ENCODE measurements around the gene EPN3.

Gene EPN3

DNA sequence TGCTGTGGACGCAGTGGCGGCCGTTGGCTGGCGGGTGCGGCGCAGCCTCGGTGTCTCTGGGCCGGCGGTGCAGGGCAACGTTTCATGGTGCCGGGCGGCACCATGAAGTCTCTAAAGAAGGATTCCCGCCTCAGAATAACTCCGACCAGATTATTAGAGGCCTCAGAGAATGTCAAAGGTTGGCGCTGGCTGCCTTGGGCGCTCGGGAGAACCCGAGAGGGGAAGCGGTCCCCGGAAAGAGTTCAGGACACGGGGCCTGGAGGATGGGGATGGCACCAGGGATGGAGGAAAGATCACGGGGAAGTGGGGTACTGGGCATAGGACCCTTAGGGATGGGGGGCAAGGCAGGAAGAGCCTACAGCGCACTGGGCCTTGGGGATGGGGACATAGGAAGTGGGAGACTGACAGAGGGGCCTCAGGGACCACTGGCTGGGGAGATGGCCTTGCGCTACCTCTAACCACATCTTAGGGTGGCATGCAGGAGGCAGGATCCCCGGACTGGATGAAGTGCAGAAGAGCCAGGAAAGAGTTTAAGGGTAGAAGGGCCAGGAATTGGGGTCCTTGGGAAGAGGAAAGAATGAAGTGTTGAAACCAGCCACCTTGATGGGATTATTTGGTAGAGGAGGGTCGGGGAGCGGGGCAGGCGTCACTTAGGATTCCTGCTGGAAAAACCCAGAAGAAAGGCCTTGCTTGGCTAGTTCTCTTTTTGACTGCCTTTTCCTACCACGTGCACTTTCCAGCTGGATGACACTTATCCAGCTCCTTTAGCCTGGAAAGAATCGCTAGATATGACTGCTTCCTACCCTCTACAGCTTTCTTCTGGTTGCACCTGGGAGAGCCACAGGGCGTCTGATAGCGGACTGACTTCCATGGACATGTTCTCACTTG lies 23.7 kb upstream of the EPN3 start:
- peak overlapping the region; percentile 43 for H3K4me3 ChIP-seq (ENCODE audit: low read depth, low read length)
- in situ Hi-C loops (cut with HindIII; ENCODE audit: low sequenced_read_pairs): no loop called here
- no peak for TF ChIP-seq CTCF (IDR thresholded peaks at IDR 0.05; ENCODE audit: low read depth, low read length)
- no peak for DNase-seq (ENCODE audit: low read depth, low spot score)

GRCh38 chr17:50511058-50511457 lies 21.5 kb upstream of the EPN3 start:
- in situ Hi-C loops (cut with HindIII; ENCODE audit: low sequenced_read_pairs): no loop called here
- DNase-seq (ENCODE audit: low read depth, low spot score): no peak
- no peak for TF ChIP-seq CTCF (IDR thresholded peaks at IDR 0.05; ENCODE audit: low read depth, low read length)
- H3K4me3 ChIP-seq (ENCODE audit: low read depth, low read length): no peak overlapping the region

DNA sequence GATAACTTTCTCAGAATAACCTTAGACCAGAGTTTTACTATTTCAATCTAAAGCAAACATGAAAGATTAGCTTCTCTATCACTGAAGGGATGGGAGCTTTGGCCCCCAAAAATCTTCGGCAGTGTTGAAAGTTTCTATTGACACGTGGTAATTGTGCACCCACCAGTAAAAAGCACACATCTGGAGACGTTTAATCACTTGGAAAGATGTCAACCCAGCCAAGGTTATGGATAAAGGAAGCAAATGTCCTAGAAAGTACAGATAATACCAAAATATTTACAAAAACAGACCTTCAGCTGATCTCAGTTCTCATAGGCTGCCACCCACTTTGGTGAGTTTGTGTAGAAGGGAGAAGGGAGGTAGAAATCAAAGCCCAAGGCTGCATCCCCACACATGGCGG lies 19.0 kb upstream of the EPN3 start:
- no peak for TF ChIP-seq CTCF (IDR thresholded peaks at IDR 0.05; ENCODE audit: low read depth, low read length)
- in situ Hi-C loops (cut with HindIII; ENCODE audit: low sequenced_read_pairs): no loop called here
- H3K4me3 ChIP-seq (ENCODE audit: low read depth, low read length): no peak overlapping the region
- DNase-seq (ENCODE audit: low read depth, low spot score): no peak

DNA sequence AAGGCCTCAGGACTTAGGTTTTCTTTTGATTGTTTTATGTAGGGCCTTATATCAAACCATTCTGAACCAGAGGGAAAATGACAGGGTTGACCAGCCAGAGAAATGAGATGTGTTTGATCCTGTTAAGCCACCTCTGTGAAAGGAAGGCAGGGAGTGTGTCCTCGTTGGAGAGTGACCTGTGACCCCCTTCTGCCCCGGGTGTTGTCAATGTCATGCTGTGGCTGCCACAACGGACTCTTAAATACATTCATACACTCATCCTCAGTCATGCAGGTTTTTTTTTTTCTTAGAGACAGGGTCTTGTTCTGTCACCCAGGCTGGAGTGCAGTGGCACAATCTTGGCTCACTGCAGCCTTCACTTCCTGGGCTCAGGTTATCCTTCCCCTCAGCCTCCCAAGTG lies 18.1 kb upstream of the EPN3 start:
- no peak for DNase-seq (ENCODE audit: low read depth, low spot score)
- no peak overlapping the region for H3K4me3 ChIP-seq (ENCODE audit: low read depth, low read length)
- in situ Hi-C loops (cut with HindIII; ENCODE audit: low sequenced_read_pairs): no loop called here
- no peak for TF ChIP-seq CTCF (IDR thresholded peaks at IDR 0.05; ENCODE audit: low read depth, low read length)

DNA sequence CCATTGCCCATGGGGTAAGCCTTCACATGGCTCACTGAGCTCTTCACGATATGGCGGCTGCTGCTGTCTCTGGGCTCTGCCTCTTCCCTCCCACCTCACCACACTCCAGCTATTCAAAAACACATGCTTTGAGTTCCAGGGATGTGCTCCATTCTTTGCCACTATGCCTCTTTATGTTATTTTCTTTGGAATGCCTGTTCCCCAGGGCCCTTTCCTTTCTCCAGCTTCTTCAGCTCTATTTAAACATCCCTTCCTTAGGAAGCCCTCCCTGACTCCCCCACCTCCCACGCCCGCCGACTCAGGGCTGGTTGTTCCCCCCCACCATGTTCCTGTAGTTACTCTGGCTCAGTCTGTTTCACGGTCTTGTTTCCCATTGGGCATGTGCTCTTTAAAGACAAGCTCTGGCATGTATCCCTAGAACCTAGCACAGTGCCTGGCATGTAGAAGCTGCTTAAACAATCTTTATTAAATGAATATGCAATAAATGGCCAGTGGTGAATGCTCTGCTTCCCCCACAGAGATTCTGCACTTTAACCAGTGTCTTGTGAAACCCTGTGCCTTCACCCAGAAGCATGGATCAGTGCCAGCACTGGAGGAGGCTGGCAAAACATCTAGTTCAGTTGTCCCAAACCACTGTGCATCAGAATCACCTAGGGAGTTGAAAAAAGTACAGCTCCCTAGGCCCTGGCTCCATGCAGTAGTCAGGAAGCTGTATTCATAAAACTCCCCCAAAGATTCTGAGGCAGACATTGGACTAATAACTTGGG lies 17.4 kb upstream of the EPN3 start:
- DNase-seq (ENCODE audit: low read depth, low spot score): peak; percentile 29
- in situ Hi-C loops (cut with HindIII; ENCODE audit: low sequenced_read_pairs): no loop called here
- no peak overlapping the region for H3K4me3 ChIP-seq (ENCODE audit: low read depth, low read length)
- TF ChIP-seq CTCF (IDR thresholded peaks at IDR 0.05; ENCODE audit: low read depth, low read length): no peak

DNA sequence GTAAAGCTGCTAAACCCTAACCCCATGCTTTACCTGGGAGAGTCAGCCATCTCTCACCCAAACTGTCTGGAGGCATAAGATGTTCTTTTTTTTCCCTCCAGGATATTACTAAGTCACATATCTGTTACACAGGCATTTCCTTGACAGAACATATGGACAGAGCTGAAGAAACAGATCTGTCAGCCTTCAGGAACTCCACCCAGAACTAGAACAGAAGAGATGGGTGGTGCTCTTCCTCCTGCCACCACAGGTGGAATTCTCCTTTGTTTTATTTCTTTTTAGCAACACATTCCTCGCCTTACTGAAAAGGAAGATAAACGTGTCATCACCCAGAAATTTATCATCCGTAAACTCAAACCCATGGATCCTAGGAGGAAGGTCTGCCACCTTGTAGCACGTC lies 15.5 kb upstream of the EPN3 start:
- in situ Hi-C loops (cut with HindIII; ENCODE audit: low sequenced_read_pairs): no loop called here
- no peak for TF ChIP-seq CTCF (IDR thresholded peaks at IDR 0.05; ENCODE audit: low read depth, low read length)
- no peak overlapping the region for H3K4me3 ChIP-seq (ENCODE audit: low read depth, low read length)
- no peak for DNase-seq (ENCODE audit: low read depth, low spot score)

Data from astrocyte of the spinal cord (primary cell).